ENCODE results near the gene SERGEF. TPM values are rescaled to one million over a fixed set of nuclear protein-coding genes. Genes with fewer than 3 reads are reported as not detected.
A peak's percentile ranks its signal among the peaks of the same experiment; 100 is the strongest.

The SERGEF gene
- total RNA-seq, 3 donors from 2014 or later = 23.6 to 45.0 (median 23.8) TPM

DNA sequence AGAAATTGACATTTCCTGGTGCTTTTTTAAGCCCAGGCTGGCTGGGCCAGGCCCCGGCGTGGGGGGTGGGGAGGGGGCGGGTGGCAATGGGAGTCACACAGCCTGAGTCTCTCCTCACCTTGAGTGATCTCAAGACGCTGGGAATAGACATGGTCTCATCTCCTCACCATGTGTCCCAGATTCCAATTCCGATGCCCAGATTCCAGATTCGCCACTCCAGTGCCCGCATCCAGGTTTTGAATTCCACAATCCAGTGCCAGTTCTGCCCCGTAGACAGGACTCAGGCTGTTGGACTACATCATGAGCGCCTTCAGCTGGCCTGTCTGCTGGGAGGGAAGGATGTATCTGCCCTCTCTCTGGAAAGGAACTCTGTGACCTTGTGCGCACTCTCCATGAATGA lies 259.2 kb downstream of the SERGEF start:
- intact Hi-C loops (cut with DNase I, micrococcal nuclease) = no loop called here
- no peak for ATAC-seq
- no peak for TF ChIP-seq CTCF (IDR thresholded peaks at IDR 0.05)
- H3K4me3 ChIP-seq = no peak overlapping the region
- no peaks in the 10 kb centered on the region for H3K9me3 ChIP-seq
- no peaks in the 10 kb centered on the region for H3K36me3 ChIP-seq (ENCODE audit: low read depth)
- peak in 1 of 3 donors; percentile 10 for DNase-seq
- no peaks in the 10 kb centered on the region for H3K4me1 ChIP-seq (ENCODE audit: low read depth)

- H3K4me3 ChIP-seq = no peak overlapping the region
- no peak for TF ChIP-seq CTCF (IDR thresholded peaks at IDR 0.05)
- intact Hi-C loops (cut with DNase I, micrococcal nuclease) = no loop called here
Observed at GRCh38 chr11:17753153-17753552, 259.7 kb downstream of the SERGEF start.

DNA sequence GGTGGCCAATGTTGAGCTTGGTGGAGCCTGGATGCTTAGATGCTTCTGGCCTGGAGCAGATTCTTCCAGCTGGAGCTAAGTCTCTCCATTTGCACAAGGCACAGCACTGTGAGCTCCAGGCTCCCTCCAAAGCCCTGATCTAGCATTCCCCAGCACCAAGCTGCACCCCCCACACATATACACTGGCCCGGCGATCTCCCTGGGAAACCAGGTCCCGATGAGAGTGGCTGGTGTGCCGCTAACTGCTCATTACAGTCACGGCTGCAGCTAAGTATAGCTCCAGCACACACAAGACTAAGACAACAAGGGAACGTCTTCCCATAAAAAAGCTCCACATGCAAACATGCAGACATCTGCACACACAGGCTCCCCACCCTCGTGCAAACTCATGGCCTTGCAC lies 260.7 kb downstream of the SERGEF start:
- no peaks in the 10 kb centered on the region for H3K4me1 ChIP-seq (ENCODE audit: low read depth)
- no peaks in the 10 kb centered on the region for H3K36me3 ChIP-seq (ENCODE audit: low read depth)
- DNase-seq (peak in 2 of 3 donors; percentile 5 to 12), ATAC-seq (no peak)
- TF ChIP-seq CTCF (IDR thresholded peaks at IDR 0.05) = no peak
- intact Hi-C loops (cut with DNase I, micrococcal nuclease) = no loop called here
- no peak overlapping the region for H3K4me3 ChIP-seq
- H3K9me3 ChIP-seq = no peaks in the 10 kb centered on the region

More at GRCh38 chr11:17753153-17753552, 259.7 kb downstream of the SERGEF start:
- Histone ChIP-seq H3K36me3 (ENCODE audit: low read depth) (no peaks in the 10 kb centered on the region), H3K9me3 (no peaks in the 10 kb centered on the region), H3K4me1 (ENCODE audit: low read depth) (no peaks in the 10 kb centered on the region)
- ATAC-seq (no peak), DNase-seq (peak in 1 of 3 donors; percentile 18)

GRCh38 chr11:17751558-17751957 lies 261.3 kb downstream of the SERGEF start:
- Histone ChIP-seq H3K36me3 (ENCODE audit: low read depth) (no peaks in the 10 kb centered on the region), H3K9me3 (no peaks in the 10 kb centered on the region), H3K4me3 (no peak overlapping the region), H3K4me1 (ENCODE audit: low read depth) (no peaks in the 10 kb centered on the region)
- no peak for ATAC-seq
- intact Hi-C loops (cut with DNase I, micrococcal nuclease) = no loop called here
- DNase-seq = peak in 2 of 3 donors; percentile 3 to 15
- no peak for TF ChIP-seq CTCF (IDR thresholded peaks at IDR 0.05)

- DNase-seq = no peak
- no peak for TF ChIP-seq CTCF (IDR thresholded peaks at IDR 0.05)
- ATAC-seq = no peak
- H3K4me1 ChIP-seq (ENCODE audit: low read depth) = no peaks in the 10 kb centered on the region
- no peaks in the 10 kb centered on the region for H3K36me3 ChIP-seq (ENCODE audit: low read depth)
- H3K4me3 ChIP-seq = no peak overlapping the region
- intact Hi-C loops (cut with DNase I, micrococcal nuclease) = no loop called here
- no peaks in the 10 kb centered on the region for H3K9me3 ChIP-seq
Observed at GRCh38 chr11:17750801-17751165, 262.1 kb downstream of the SERGEF start.
